ENCODE data around the gene PCF11. TPM values are rescaled to one million over a fixed set of nuclear protein-coding genes. Genes with fewer than 3 reads are reported as not detected.
A peak's percentile ranks its signal among the peaks of the same experiment; 100 is the strongest.

PCF11 gene
- 86.2 TPM for polyA plus RNA-seq (2013)

GRCh38 chr11:83156996-83157593 lies at the start of gene PCF11:
Gene PCF11 (plus strand): TSS chr11:83157131. CDS start chr11:83157440, 309 bp downstream.
- 0% methylated on average over 38 of the region's 55 CpGs for WGBS (ENCODE audit: insufficient coverage)
- Histone ChIP-seq H3K4me1 (ENCODE audit: control extremely low read depth in 1 of 4, control insufficient read depth in 4 of 4, insufficient read depth in 4 of 4, low read length in 3 of 4) (peaks cover 19 to 41% (median 30%) of the 10 kb centered on the region in 4 experiments), H3K36me3 (ENCODE audit: control insufficient read depth in 4 of 4, insufficient read depth in 4 of 4, low read length in 3 of 4) (peaks cover 2 to 25% (median 7%) of the 10 kb centered on the region in 4 experiments), H3K27me3 (replicated peaks in 2 of 5; ENCODE audit: control insufficient read depth in 4 of 5, insufficient read depth in 5 of 5, low read length in 4 of 5) (no peaks in the 10 kb centered on the region), H3K27ac (ENCODE audit: insufficient read depth in 1 of 2, low read depth in 1 of 2, low read length in 2 of 2, poor library complexity in 1 of 2, severe bottlenecking in 2 of 2) (peak within 1 kb of the TSS; percentile 98 to 99), H3K9me3 (ENCODE audit: control extremely low read depth in 1 of 5, control insufficient read depth in 4 of 5, insufficient read depth in 2 of 5, low read depth in 1 of 5, low read length in 4 of 5) (no peaks in the 10 kb centered on the region), H3K4me3 (ENCODE audit: control insufficient read depth in 1 of 7, extremely low read depth in 1 of 7, insufficient read depth in 4 of 7, low read depth in 2 of 7, low read length in 6 of 7) (peak within 1 kb of the TSS; percentile 97 to 100 (median 99))
- DNase-seq, result no peak
- ChIA-PET POLR2A (interaction anchor here (0.5 to 1.6 kb wide), 8 partner anchors 33 to 247 kb away, joined by 3 to 13 read pairs (median 3); partner anchors contain the start of genes ANKRD42 and RAB30), CTCF (interaction anchor here (0.8 to 1.7 kb wide), 2 partner anchors 32 to 63 kb away, joined by 3 to 4 read pairs; no protein-coding TSS in a partner anchor)

GRCh38 chr11:83112886-83113285 lies 44.0 kb upstream of the PCF11 start:
- Histone ChIP-seq H3K4me1 (ENCODE audit: control extremely low read depth in 1 of 4, control insufficient read depth in 4 of 4, insufficient read depth in 4 of 4, low read length in 3 of 4) (peaks cover 3 to 12% (median 6%) of the 10 kb centered on the region in 4 experiments), H3K36me3 (ENCODE audit: control insufficient read depth in 4 of 4, insufficient read depth in 4 of 4, low read length in 3 of 4) (no peaks in the 10 kb centered on the region), H3K4me3 (ENCODE audit: control insufficient read depth in 1 of 7, extremely low read depth in 1 of 7, insufficient read depth in 4 of 7, low read depth in 2 of 7, low read length in 6 of 7) (no peak overlapping the region), H3K9me3 (ENCODE audit: control extremely low read depth in 1 of 5, control insufficient read depth in 4 of 5, insufficient read depth in 2 of 5, low read depth in 1 of 5, low read length in 4 of 5) (no peaks in the 10 kb centered on the region), H3K27ac (ENCODE audit: insufficient read depth in 1 of 2, low read depth in 1 of 2, low read length in 2 of 2, poor library complexity in 1 of 2, severe bottlenecking in 2 of 2) (no peak overlapping the region), H3K27me3 (replicated peaks in 2 of 5; ENCODE audit: control insufficient read depth in 4 of 5, insufficient read depth in 5 of 5, low read length in 4 of 5) (no peaks in the 10 kb centered on the region)
- ChIA-PET POLR2A (no interaction called here), CTCF (interaction anchor here (0.7 kb wide), 1 partner anchor 40 kb away, joined by 3 read pairs; no protein-coding TSS in a partner anchor)
- WGBS (ENCODE audit: insufficient coverage), result 89% methylated on average over 2 of the region's 2 CpGs
- no peak for DNase-seq

- peaks cover 3 to 17% (median 9%) of the 10 kb centered on the region in 4 experiments for H3K4me1 ChIP-seq (ENCODE audit: control extremely low read depth in 1 of 4, control insufficient read depth in 4 of 4, insufficient read depth in 4 of 4, low read length in 3 of 4)
- CTCF ChIA-PET, result no interaction called here
Observed at GRCh38 chr11:83115026-83115425, 41.9 kb upstream of the PCF11 start.

GRCh38 chr11:83115551-83115950 lies 41.4 kb upstream of the PCF11 start:
- Histone ChIP-seq H3K27me3 (replicated peaks in 2 of 5; ENCODE audit: control insufficient read depth in 4 of 5, insufficient read depth in 5 of 5, low read length in 4 of 5) (no peaks in the 10 kb centered on the region), H3K4me3 (ENCODE audit: control insufficient read depth in 1 of 7, extremely low read depth in 1 of 7, insufficient read depth in 4 of 7, low read depth in 2 of 7, low read length in 6 of 7) (no peak overlapping the region), H3K9me3 (ENCODE audit: control extremely low read depth in 1 of 5, control insufficient read depth in 4 of 5, insufficient read depth in 2 of 5, low read depth in 1 of 5, low read length in 4 of 5) (no peaks in the 10 kb centered on the region), H3K27ac (ENCODE audit: insufficient read depth in 1 of 2, low read depth in 1 of 2, low read length in 2 of 2, poor library complexity in 1 of 2, severe bottlenecking in 2 of 2) (no peak overlapping the region), H3K36me3 (ENCODE audit: control insufficient read depth in 4 of 4, insufficient read depth in 4 of 4, low read length in 3 of 4) (no peaks in the 10 kb centered on the region), H3K4me1 (ENCODE audit: control extremely low read depth in 1 of 4, control insufficient read depth in 4 of 4, insufficient read depth in 4 of 4, low read length in 3 of 4) (peaks cover 3 to 17% (median 9%) of the 10 kb centered on the region in 4 experiments)
- WGBS (ENCODE audit: insufficient coverage), result 100% methylated on average over 5 of the region's 5 CpGs
- ChIA-PET POLR2A (interaction anchor here (0.7 kb wide), 1 partner anchor 42 kb away, joined by 3 read pairs; no protein-coding TSS in a partner anchor), CTCF (no interaction called here)
- no peak for DNase-seq

More at GRCh38 chr11:83115026-83115425, 41.9 kb upstream of the PCF11 start:
- no peak for DNase-seq
- no CpG with 5 or more reads among the region's 3 CpGs for WGBS (ENCODE audit: insufficient coverage)
- POLR2A ChIA-PET, result no interaction called here
- no peaks in the 10 kb centered on the region for H3K36me3 ChIP-seq (ENCODE audit: control insufficient read depth in 4 of 4, insufficient read depth in 4 of 4, low read length in 3 of 4)
- H3K27ac ChIP-seq (ENCODE audit: insufficient read depth in 1 of 2, low read depth in 1 of 2, low read length in 2 of 2, poor library complexity in 1 of 2, severe bottlenecking in 2 of 2), result no peak overlapping the region
- H3K27me3 ChIP-seq (replicated peaks in 2 of 5; ENCODE audit: control insufficient read depth in 4 of 5, insufficient read depth in 5 of 5, low read length in 4 of 5), result no peaks in the 10 kb centered on the region
- H3K9me3 ChIP-seq (ENCODE audit: control extremely low read depth in 1 of 5, control insufficient read depth in 4 of 5, insufficient read depth in 2 of 5, low read depth in 1 of 5, low read length in 4 of 5), result no peaks in the 10 kb centered on the region
- no peak overlapping the region for H3K4me3 ChIP-seq (ENCODE audit: control insufficient read depth in 1 of 7, extremely low read depth in 1 of 7, insufficient read depth in 4 of 7, low read depth in 2 of 7, low read length in 6 of 7)

GRCh38 chr11:83116015-83116641 lies 40.8 kb upstream of the PCF11 start:
- ChIA-PET CTCF (no interaction called here), POLR2A (interaction anchor here (0.7 kb wide), 1 partner anchor 42 kb away, joined by 3 read pairs; no protein-coding TSS in a partner anchor)
- H3K4me1 ChIP-seq (ENCODE audit: control extremely low read depth in 1 of 4, control insufficient read depth in 4 of 4, insufficient read depth in 4 of 4, low read length in 3 of 4), result peaks cover 3 to 17% (median 9%) of the 10 kb centered on the region in 4 experiments
- no peak overlapping the region for H3K4me3 ChIP-seq (ENCODE audit: control insufficient read depth in 1 of 7, extremely low read depth in 1 of 7, insufficient read depth in 4 of 7, low read depth in 2 of 7, low read length in 6 of 7)
- DNase-seq, result no peak
- H3K36me3 ChIP-seq (ENCODE audit: control insufficient read depth in 4 of 4, insufficient read depth in 4 of 4, low read length in 3 of 4), result no peaks in the 10 kb centered on the region
- H3K9me3 ChIP-seq (ENCODE audit: control extremely low read depth in 1 of 5, control insufficient read depth in 4 of 5, insufficient read depth in 2 of 5, low read depth in 1 of 5, low read length in 4 of 5), result no peaks in the 10 kb centered on the region
- no peaks in the 10 kb centered on the region for H3K27me3 ChIP-seq (replicated peaks in 2 of 5; ENCODE audit: control insufficient read depth in 4 of 5, insufficient read depth in 5 of 5, low read length in 4 of 5)
- H3K27ac ChIP-seq (ENCODE audit: insufficient read depth in 1 of 2, low read depth in 1 of 2, low read length in 2 of 2, poor library complexity in 1 of 2, severe bottlenecking in 2 of 2), result no peak overlapping the region
- 90% methylated on average over 2 of the region's 3 CpGs for WGBS (ENCODE audit: insufficient coverage)

GRCh38 chr11:83118814-83119213 lies 38.1 kb upstream of the PCF11 start:
- no peak overlapping the region for H3K4me3 ChIP-seq (ENCODE audit: control insufficient read depth in 1 of 7, extremely low read depth in 1 of 7, insufficient read depth in 4 of 7, low read depth in 2 of 7, low read length in 6 of 7)
- ChIA-PET CTCF (no interaction called here), POLR2A (interaction anchor here (1.1 kb wide), 1 partner anchor 12 kb away, joined by 3 read pairs; no protein-coding TSS in a partner anchor)
- H3K36me3 ChIP-seq (ENCODE audit: control insufficient read depth in 4 of 4, insufficient read depth in 4 of 4, low read length in 3 of 4), result no peaks in the 10 kb centered on the region
- no peak overlapping the region for H3K27ac ChIP-seq (ENCODE audit: insufficient read depth in 1 of 2, low read depth in 1 of 2, low read length in 2 of 2, poor library complexity in 1 of 2, severe bottlenecking in 2 of 2)
- H3K9me3 ChIP-seq (ENCODE audit: control extremely low read depth in 1 of 5, control insufficient read depth in 4 of 5, insufficient read depth in 2 of 5, low read depth in 1 of 5, low read length in 4 of 5), result no peaks in the 10 kb centered on the region
- no peak for DNase-seq
- H3K27me3 ChIP-seq (replicated peaks in 2 of 5; ENCODE audit: control insufficient read depth in 4 of 5, insufficient read depth in 5 of 5, low read length in 4 of 5), result no peaks in the 10 kb centered on the region
- H3K4me1 ChIP-seq (ENCODE audit: control extremely low read depth in 1 of 4, control insufficient read depth in 4 of 4, insufficient read depth in 4 of 4, low read length in 3 of 4), result peaks cover 3 to 17% (median 9%) of the 10 kb centered on the region in 4 experiments

- H3K4me1 ChIP-seq (ENCODE audit: control extremely low read depth in 1 of 4, control insufficient read depth in 4 of 4, insufficient read depth in 4 of 4, low read length in 3 of 4), result peaks cover 3 to 17% (median 9%) of the 10 kb centered on the region in 4 experiments
- no peak for DNase-seq
- WGBS (ENCODE audit: insufficient coverage), result 100% methylated on average over 1 of the region's 3 CpGs
- ChIA-PET CTCF (interaction anchor here (1.2 kb wide), 1 partner anchor 16 kb away, joined by 4 read pairs; no protein-coding TSS in a partner anchor), POLR2A (no interaction called here)
- no peaks in the 10 kb centered on the region for H3K27me3 ChIP-seq (replicated peaks in 2 of 5; ENCODE audit: control insufficient read depth in 4 of 5, insufficient read depth in 5 of 5, low read length in 4 of 5)
- H3K9me3 ChIP-seq (ENCODE audit: control extremely low read depth in 1 of 5, control insufficient read depth in 4 of 5, insufficient read depth in 2 of 5, low read depth in 1 of 5, low read length in 4 of 5), result no peaks in the 10 kb centered on the region
- no peaks in the 10 kb centered on the region for H3K36me3 ChIP-seq (ENCODE audit: control insufficient read depth in 4 of 4, insufficient read depth in 4 of 4, low read length in 3 of 4)
- no peak overlapping the region for H3K4me3 ChIP-seq (ENCODE audit: control insufficient read depth in 1 of 7, extremely low read depth in 1 of 7, insufficient read depth in 4 of 7, low read depth in 2 of 7, low read length in 6 of 7)
- H3K27ac ChIP-seq (ENCODE audit: insufficient read depth in 1 of 2, low read depth in 1 of 2, low read length in 2 of 2, poor library complexity in 1 of 2, severe bottlenecking in 2 of 2), result no peak overlapping the region
Observed at GRCh38 chr11:83119216-83119615, 37.7 kb upstream of the PCF11 start.
